HG02973 (cell line): ENCODE measurements around the gene SLC25A21.

Experiments
- ATAC-seq: cut with Tn5 transposase; IDR thresholded peaks from one replicate; pipeline ENCODE4 v1.9.1; 2021; ENCODE audit warnings: moderate library complexity; ENCODE audit not compliant: unreplicated experiment

The SLC25A21 gene

DNA sequence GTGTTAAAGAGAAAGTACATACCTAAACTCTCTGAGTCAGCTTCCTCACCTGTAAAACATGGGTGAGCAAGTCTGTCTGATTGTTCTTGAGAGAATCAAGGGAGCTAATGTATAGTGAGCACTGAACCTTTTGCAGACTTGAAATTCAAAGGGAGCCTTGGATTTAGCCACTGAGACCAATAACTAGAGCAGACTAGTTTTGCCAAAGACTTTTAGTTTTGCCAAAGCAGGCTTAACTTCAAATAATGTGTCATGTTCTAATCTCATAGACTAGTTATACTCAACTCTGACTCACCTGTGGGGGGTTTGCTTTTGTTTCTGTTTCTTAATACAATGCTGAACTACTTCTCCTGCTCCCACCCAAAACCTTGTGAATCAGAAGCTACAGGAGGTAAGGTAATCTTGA lies 123.7 kb downstream of the SLC25A21 start:
- no peak for ATAC-seq

DNA sequence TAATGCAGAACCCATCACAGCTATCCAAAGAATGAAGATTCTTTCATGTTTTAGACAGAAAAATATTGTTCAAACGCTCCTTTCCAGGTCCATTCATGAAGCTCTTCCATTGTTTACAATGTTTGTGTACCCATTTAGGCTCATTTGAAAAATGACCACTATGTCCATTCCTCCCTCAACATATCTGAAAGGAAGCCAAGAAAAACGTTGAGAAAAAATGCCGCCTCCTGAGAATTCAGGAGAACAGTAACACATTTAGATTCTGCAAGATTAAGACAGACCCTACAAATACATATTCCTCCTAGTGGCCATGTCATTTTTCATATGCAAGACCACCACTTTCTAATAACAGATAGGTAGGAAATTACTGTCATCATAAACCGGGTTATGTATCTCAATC lies 124.4 kb downstream of the SLC25A21 start:
- ATAC-seq: no peak

DNA sequence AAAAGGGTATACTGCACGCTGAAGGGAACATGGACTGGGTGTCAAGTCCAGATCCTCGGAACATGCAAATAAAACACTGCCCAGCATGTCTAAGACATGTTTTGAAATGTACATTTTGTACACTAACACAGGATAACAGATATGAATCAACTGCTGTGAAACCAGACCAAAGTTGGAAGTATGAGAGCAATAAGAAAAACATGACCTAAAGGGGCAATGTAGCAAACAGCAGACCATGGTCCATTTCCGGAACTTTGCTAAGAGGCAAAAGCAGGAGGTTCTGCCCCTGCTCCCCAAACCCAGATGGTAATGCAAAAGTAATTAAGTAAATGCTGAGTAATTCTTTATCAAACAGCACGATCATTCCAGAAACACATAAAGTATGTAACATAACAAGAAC lies 125.2 kb downstream of the SLC25A21 start:
- ATAC-seq: no peak

DNA sequence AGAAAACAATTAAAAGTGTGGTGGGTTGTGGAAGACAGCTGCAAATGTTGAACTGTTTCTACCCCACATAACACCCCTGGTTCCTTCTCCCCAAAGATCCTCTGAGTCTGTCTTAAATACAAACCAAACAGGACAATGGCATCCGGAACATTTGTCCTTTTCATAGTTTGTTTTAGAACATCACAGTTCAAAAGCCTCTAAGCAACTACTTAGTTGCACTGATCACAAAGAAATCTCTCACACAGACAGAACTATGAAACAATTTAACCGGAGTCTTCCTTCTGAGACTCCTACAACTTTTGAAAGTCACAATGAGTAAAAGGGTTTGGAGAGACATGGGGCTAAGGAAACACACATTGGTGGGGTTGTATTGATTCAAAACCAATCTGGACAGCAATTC lies 125.6 kb downstream of the SLC25A21 start:
- no peak for ATAC-seq

DNA sequence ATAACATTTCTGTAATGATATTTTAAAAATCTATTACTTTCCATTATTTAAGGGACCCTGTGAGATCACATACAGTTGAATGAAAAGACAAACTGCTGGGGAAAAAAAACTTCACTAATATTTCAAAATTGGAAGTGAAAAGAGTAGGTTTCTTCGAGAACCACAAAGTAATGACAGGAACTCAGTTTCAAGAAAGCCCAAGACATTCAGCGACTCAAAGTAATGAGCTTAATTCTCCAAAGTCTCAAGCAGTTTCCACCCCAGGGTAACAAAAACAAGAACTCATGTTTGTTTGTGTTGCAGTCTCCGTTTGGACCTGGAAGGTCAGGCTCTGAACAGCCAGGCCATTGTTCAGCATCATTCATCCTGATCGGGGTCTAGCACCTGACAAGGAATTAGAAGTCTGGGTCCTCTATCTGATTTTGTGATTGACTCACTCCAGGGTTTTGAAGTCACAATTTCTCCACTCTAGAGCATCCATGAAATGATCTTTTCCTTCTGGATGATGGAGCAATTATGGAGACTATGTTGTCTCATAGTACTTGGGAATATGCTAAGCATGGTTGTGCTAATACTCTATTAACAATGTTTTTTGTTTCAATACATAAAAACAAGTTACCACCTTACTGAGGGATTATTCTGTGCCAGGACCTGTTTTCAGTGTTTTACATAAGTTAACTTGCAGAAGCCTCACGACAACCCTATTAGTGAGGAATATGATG lies 126.9 kb downstream of the SLC25A21 start:
- ATAC-seq: no peak

DNA sequence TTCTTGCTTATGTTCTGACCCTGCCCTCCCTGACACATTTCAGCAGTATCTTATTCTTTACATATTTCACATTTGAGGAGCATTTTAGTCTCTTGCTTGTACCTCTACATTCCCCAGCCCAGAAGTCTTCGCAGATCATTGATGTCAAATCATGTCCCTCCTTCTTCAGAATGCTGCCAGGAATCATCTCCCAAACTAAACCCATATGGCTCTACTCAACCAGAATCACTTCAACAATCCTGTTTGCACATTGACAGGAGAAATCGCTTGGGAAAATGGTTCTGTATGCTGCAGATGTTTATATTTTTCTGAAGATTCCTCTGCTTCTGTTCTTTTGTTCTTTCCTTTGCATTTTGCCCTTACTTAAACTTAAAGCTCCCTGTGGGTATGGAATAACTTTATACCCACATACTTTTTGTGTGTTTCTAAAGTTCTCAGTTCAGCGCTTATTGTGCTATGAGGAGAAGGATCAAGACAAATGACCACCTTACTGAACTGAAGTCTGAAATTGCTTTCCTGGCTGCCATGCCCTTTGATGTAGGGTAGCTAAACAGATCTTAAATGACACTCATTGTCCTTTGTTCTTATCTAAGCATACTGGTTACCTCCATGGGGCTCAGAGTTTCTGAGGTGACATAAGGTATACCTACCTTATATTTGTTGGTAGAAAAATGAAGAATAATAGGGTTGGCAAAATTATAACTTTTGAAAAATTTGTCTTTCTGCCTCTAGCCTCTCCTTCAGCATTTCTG lies 134.6 kb downstream of the SLC25A21 start:
- no peak for ATAC-seq

DNA sequence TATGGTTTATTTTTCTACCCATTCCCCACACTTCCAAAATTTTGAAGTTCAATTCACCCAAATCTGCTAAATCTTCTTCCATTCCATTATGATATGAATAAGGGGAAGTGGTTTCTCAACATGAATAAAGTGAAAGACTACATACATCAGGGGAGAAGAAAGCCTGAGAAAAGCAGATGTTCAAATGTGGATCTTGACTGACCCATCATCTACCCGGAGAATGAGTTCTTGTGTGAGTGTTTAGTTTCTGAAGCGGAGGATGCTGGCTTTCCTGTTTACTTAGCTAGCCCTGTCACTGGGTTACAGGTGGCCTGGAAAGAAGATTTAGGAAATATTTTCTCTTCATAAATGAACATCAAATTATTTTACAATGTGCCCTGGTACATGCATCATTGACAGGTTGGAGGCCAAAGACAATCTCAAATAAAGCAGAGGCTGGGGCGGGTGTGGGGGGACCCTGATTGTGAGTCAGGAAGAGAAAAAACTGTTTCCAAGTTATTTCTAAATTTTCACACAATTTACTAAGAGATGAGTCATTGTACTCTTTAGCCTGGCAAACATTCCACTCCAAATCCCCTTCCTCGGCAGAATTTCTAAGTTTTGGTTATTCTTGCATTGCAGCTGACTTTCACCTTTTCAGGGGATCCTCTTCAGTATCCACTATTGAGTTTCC lies 135.6 kb downstream of the SLC25A21 start:
- ATAC-seq: no peak

DNA sequence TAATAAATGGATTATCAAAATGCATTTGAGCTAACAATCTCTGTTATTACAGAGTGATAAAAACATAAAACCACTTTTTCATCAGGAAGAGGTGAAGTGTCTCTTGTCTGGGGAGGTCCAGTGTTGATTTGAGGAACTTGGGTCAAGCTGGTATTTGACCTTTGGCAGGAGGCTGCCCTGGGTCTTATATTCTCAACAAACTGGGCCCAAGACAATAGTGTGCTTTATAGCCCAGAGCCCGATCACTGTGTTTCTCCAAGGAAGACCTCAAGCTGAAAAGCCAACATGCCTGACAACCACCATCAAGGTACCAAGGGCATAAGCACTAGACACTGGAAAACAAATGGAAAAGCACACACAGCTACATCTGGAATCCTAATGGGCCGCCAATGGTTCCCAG lies 137.0 kb downstream of the SLC25A21 start:
- no peak for ATAC-seq

DNA sequence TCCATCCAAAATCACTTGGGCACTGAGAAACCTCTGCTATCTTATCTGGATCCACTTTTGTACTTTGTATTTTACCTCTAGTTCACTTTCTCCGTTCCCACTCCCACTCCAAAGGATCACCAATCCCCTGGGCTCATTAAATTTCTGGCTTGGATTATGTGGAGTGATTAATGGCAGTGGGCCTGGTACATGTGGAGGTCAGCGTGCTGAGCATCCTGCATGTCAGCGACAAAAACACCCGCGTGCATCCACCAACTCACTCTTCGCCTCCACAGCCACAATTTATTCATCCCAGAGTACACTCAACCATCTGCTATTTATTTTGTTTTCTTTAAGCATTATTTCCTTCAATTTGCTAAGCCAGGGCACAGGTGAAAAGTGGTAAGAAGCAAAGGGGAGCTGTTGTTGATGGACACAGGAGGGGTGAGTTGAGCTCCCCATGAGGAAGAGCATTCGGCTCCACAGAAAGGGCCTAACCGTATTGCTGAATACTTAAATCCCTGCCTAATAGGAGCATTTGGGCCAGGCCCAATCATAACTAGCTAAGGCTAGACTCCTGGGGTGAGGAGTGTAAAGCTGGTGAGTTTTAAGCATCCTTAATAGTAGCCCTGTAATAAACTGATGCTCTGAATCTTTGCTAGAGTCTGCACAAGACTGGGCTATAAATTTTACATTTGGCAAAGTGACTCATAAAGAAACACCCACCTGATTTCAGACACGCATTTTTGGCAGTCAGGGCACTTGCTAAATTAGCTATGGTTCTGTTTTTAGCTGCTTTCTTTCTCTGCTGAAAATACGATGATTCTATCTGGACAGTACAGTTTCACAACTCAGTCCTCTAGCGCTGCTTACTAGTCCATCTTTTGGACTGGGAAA lies 137.8 kb downstream of the SLC25A21 start:
- no peak for ATAC-seq

DNA sequence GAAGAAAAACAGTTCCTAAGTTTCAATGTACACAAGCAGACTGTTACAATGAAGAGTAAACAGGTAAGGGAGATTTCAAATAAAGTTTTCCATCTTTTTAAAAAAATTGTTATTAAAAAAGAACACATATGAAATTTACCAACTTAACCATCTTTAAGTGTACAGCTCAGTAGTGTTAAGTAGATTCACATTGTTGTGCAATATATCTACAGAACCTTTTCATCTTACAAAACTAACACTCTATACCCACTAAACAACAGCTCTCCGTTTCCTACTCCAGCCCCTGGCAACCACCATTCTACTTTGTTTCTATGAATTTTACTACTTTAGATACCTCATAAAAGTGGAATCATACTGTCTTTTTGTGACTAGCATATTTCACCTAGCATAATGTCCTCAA lies 139.5 kb downstream of the SLC25A21 start:
- no peak for ATAC-seq

DNA sequence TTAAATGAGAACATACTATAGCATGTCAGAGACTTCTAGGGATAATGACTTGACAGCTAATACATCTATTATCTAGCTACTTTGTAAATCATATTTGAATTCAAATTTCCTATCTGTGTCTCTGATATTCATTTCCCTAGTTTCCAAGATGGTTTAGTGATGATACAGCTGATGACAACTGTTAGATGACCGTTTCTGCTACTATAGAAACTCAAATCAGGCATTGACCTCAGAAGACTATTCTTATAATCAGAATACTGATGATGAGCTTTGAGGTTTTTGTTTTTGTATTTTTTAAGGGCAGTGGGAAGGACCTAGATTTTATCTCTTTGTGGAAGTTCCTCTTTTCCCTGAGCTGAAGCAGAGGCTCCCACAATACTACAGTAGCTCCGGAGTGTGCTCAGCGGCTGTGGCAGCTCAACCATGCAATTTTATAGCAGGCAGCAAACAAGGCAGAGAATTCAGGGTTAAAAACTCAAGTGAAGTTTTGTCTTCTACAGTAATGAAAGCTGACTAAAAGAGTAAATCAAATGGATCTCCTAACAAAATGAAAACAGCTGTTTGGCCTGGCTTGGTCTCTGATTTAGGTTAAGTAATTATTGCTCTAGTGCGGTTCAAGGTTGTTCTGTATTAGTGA lies 145.1 kb downstream of the SLC25A21 start:
- ATAC-seq: no peak

DNA sequence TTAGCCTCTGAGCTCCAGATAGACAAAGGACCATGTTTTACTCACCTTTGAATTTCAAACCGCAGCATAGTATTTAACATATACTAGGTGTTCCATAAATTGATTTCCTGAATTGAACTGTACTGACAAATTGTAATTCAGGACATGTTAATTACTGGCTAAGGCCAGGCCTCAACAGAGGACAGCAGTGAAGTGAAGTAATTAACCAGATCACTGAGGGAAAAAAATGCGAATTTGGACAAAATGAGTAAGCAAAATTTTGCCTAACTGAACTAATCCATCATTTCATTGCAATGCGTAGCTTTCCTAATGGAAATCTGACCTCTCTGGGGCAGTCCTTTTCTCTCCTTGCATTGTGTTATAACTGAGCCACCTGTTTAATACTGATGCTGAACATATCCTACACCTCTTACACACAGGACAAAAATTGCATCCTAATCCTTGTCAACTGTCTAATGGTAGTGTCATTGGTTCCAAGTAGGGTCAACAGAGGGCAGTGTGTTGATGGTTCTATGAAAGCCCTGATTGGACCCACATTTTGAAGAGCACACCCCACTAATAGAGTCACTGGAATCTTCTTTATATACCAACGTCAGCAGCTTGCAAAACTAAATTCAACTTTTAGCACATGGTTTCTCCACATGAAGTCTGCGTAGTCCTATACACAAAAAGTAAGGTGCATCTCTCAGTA lies 148.4 kb downstream of the SLC25A21 start:
- no peak for ATAC-seq

DNA sequence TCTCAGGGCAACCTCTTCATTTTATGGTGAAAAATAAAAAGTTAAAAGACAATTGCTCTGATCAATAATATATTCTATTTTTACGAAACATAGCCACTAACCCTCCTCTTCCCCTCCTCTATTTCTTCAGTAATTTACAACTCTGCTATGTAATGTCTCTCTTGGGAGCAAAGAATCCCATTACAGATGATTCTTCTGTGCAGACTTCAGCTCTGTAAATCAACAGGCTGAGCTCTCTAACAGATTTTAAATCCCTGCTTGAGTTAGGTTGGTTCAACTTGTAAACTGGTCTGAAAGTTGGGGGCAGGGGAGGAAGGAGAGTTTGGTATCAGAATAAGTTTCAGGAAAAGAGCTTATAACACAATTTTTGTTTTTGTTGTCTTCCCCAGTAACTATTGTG lies 151.0 kb downstream of the SLC25A21 start:
- no peak for ATAC-seq

DNA sequence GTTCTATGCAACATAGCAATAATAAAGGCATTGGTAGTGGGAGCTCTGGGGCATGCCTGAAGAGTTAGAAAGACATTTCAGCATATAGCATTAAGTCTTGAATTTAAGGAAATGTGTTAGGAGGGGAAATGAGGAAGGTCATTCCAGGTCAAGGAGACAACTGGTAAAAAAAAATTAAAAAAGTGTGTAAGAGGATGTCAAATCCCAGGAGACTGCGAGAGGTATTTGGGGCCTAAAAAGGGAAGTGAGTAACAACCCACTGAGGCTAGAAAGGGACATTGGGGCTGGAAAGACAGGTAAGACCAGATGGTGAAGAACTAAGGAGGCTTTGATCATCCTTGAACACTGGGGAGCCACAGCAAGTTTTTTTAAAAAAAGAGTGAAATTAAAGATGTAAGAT lies 152.9 kb downstream of the SLC25A21 start:
- no peak for ATAC-seq

DNA sequence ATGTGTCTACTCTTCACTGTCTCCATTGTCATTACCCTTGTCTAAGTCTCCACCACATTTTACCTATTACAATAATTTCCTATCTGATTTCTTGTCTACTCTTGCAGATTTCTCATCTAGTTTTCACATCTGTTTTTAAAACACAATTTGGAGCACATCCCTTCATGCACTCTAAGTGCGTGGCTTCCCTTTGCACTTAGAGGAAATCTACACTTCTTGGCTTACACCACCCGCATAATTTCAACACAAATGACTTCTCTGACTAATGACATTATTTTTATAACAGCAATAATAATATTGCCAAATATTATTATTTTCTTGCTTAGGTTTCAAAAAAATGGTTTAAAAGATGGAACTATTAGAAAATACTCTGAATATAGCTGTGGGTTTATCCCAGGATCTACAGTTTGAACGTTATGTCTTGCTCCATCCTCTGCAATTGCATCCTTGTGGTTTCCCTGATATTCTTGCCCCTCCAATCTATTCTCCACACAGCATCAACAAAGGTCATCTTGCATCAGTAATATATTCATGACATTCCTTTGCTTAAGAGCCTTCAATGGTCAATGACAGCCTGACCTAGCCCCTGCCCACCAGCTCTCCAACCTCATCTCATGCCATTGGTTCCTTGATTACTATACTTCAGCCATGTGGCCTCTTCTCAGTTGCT lies 153.7 kb downstream of the SLC25A21 start:
- ATAC-seq: no peak

DNA sequence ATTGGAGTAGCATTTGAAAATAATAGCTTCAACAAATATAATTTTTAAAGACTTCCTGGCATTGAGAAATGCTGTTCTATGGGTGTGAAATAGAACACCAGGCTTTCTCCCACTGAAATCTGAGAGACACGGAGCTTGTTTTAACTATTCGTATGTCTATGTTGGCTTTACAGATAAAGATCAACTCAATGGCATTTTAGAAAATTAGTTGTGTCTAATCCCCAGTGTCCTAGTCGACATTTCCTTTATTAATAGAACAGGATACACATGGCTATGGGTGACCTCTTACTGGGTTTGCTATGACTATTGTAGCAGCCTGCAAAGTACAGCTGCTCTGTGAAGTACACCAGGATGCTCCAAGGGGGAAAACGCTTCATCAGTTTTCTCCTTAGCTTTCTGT lies 159.3 kb downstream of the SLC25A21 start:
- ATAC-seq: no peak

DNA sequence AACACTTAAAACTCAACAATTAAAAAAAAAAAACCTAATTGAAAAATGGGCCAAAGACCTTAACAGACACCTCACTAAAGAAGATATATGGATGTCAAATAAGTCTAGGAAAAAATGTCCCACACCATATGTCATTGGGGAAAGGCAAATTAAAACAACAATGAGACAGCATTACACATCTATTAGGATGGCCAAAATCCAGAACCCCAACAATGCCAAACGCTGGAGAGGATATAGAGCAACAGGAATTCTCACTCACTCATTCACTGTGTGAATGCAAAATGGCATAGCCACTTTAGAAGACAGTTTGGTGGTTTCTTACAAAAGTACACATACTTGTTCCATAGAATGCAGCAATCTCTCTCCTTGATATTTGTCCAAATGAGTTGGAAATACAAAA lies 173.7 kb downstream of the SLC25A21 start:
- no peak for ATAC-seq

DNA sequence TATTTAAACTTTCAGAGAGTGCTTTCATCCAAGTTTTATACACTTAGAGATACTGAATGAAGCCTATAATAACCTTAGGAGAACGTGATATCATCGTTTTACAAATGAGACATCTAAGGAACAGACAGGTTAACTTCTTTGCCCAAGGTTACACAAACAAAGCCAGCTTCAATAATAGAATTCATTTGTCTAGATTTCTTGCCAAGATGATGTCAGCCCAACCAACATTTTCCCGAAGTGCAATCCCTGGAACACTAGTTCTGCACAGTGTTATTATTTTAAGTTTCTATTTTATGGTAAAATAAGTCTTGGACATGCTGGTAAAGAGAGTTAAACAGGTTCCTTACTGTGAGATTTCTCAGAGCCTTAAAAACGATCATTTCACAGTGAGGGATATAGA lies 174.6 kb downstream of the SLC25A21 start:
- ATAC-seq: no peak

DNA sequence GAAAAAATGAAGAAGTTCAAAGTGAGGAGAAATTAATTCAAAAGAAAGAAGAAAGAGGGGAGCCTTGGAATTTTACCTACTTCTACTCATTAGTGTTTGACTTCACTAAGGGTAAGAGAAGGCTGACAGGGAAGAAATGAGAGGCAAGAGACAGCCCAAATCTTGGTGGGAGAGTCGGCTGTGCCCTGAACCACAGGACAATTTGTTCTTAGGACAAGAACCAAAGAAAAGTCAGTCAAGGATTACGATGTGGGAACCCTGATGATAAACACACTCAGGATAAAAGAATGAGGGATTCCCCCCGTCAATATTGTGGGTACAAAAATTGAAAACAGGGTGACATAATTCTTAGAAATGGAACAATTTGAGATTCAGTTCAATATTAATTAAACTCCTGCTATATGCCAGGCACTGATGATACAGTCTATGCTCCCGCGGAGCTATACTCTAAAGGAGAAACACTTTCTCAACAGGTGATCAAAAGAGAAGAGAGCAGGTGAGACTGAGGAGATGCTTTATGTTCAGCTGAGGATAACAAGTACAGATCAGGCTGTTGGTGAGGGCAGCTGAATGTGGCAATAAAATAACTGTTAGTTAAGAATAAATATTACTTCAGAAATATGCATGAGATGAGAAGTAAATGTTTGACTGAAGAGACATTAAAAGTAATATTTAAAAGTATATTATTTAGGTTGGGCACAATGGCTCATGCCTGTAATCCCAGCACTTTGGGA lies 175.4 kb downstream of the SLC25A21 start:
- no peak for ATAC-seq
